Right lobe of liver (tissue), 6 donors: ENCODE measurements around the gene ERG28. TPM values are rescaled to one million over a fixed set of nuclear protein-coding genes. Genes with fewer than 3 reads are reported as not detected.
"Not testable (repeated sequence)": the region's sequence is repeated elsewhere in the genome, so short reads cannot be mapped to it uniquely, and the experiment has no call there.

Experiments
- ATAC-seq, 4 donors: fragments of 200-7000 bp; cut with Tn5 transposase; one replicate each; pipeline ENCODE4 v1.9.1; 2020; ENCODE audit warnings: mild to moderate bottlenecking in 4 of 4, moderate library complexity in 4 of 4
- DNase-seq, 3 donors: peaks; one replicate each; pipeline ENCODE4 v3.0.0-alpha.2; 2020
- H3K27ac ChIP-seq, 3 donors: fragments of 200-600 bp; one replicate each; pipeline ENCODE4 v1.8.0; 2022
- H3K27me3 ChIP-seq, 2 donors: fragments of 200-600 bp; one replicate each; pipeline ENCODE4 v1.8.0; 2022
- H3K36me3 ChIP-seq, 4 donors: fragments of 200-600 bp; sonication (generic) in 1 of 4; one replicate each; pipeline versions ENCODE4 v1.5.1 to v1.8.0; 2017 to 2022; ENCODE audit warnings: control low read depth in 1 of 4
- H3K4me1 ChIP-seq, 4 donors: fragments of 200-600 bp; sonication (generic) in 1 of 4; one replicate each; pipeline versions ENCODE4 v1.5.1 to v1.8.0; 2017 to 2022; ENCODE audit warnings: control low read depth in 1 of 4
- H3K4me3 ChIP-seq, 3 donors: fragments of 200-600 bp; one replicate each; pipeline ENCODE4 v1.8.0; 2022
- H3K9me3 ChIP-seq, 4 donors: fragments of 200-600 bp; sonication (generic) in 1 of 4; one replicate each; pipeline versions ENCODE4 v1.5.1 to v1.8.0; 2017 to 2022; ENCODE audit warnings: control low read depth in 1 of 4
- CTCF ChIP-seq, 4 donors: fragments of 200-600 bp in 3 of 4; fragments of 450-650 bp in 1 of 4; IDR thresholded peaks; one replicate each; pipeline versions ENCODE4 v1.5.1 to v1.8.0; 2016 to 2022; ENCODE audit warnings: antibody characterized with exemption in 4 of 4, mild to moderate bottlenecking in 2 of 4
- POLR2A ChIP-seq: fragments of 450-650 bp; IDR thresholded peaks from one replicate; pipeline ENCODE4 v1.6.1; 2017; ENCODE audit warnings: antibody characterized with exemption, mild to moderate bottlenecking
- WGBS: methylation state at CpG from one replicate; pipeline ENCODE4 v1.1.6; 2018; ENCODE audit warnings: low coverage, low lambda C conversion rate; ENCODE audit not compliant: insufficient coverage; ENCODE audit errors: missing lambda C conversion rate; 5-methylcytosine and 5-hydroxymethylcytosine counted together
- intact Hi-C, 2 donors: fragments of 100-400 bp; cut with DNase I; formaldehyde crosslinking; loops; one replicate each; pipeline versions ENCODE4 v1.11.2 to v1.14.1; 2022
- small RNA-seq, 2 experiments: library from RNA; depleted of rRNA; stranded (forward); fragments of <200 nt; gene quantifications; one replicate each; pipeline ENCODE3, GENCODE V24; 2016
- total RNA-seq, 6 experiments: library from RNA; depleted of rRNA in 2 of 6; stranded (reverse); fragments of >200 nt in 2 of 6; fragmentation: NEBNext Ultra II Directional in 3 of 6; extraction: Animal tissue kit (Norgen Biotek cat#: 25700) in 3 of 6; gene quantifications; one replicate each; pipeline versions ENCODE4 v1.1.0 to v1.2.4, GENCODE V29; 2016 to 2023
- donor health status: DM: no; HTN: yes; CAD: no.
- donor health status: DM: no; HTN: no; CAD: no.
- donor health status: DM: no; HTN: no; CAD: no.
- donor health status: DM: no; HTN: yes; CAD: no.
- donor health status: DM: no; HTN: yes; CAD: no.

ERG28 gene
- total RNA-seq, 6 experiments from 2014 or later: 7.9 to 31.5 (median 20.1) TPM

GRCh38 chr14:75604979-75605851, 55.5 kb downstream of the ERG28 start:
- ATAC-seq (peak; percentile 22 to 49 (median 42)), DNase-seq (no peak)
- intact Hi-C loops: no loop called here
- H3K4me1 ChIP-seq: peaks cover 0 to 19% (median 2%) of the 10 kb centered on the region in 4 donors
- H3K27ac ChIP-seq: no peak overlapping the region
- H3K36me3 ChIP-seq: no peaks in the 10 kb centered on the region
- WGBS: 43% methylated on average over 7 of the region's 11 CpGs
- TF ChIP-seq CTCF (IDR thresholded peaks at IDR 0.05): no peak
- TF ChIP-seq POLR2A: no peak
- no peaks in the 10 kb centered on the region for H3K9me3 ChIP-seq
- no peaks in the 10 kb centered on the region for H3K27me3 ChIP-seq
- H3K4me3 ChIP-seq: no peak overlapping the region

GRCh38 chr14:75602503-75602902, 58.2 kb downstream of the ERG28 start:
- 8% methylated on average over 3 of the region's 3 CpGs for WGBS
- TF ChIP-seq CTCF (IDR thresholded peaks at IDR 0.05) (no peak), POLR2A (no peak)
- H3K27ac ChIP-seq: peak overlapping the region in 1 of 3 donors; percentile 11
- peak overlapping the region in 1 of 3 donors; percentile 2 for H3K4me3 ChIP-seq
- H3K4me1 ChIP-seq: peaks cover 0 to 19% (median 2%) of the 10 kb centered on the region in 4 donors
- no peak for DNase-seq
- H3K36me3 ChIP-seq: no peaks in the 10 kb centered on the region
- intact Hi-C loops: no loop called here
- no peaks in the 10 kb centered on the region for H3K9me3 ChIP-seq
- peak; percentile 9 to 69 (median 55) for ATAC-seq
- H3K27me3 ChIP-seq: no peaks in the 10 kb centered on the region

GRCh38 chr14:75601061-75601460, 59.6 kb downstream of the ERG28 start:
- intact Hi-C loops, H3K9me3 ChIP-seq, H3K36me3 ChIP-seq, DNase-seq, ATAC-seq, H3K4me3 ChIP-seq, H3K27me3 ChIP-seq, H3K27ac ChIP-seq: not testable (repeated sequence)
- 80% methylated on average over 2 of the region's 6 CpGs for WGBS
- peaks cover 0 to 22% (median 2%) of the 10 kb centered on the region in 4 donors for H3K4me1 ChIP-seq

GRCh38 chr14:75600100-75600499, 60.6 kb downstream of the ERG28 start:
- WGBS: 69% methylated on average over 1 of the region's 1 CpG
- ATAC-seq, H3K27me3 ChIP-seq, H3K9me3 ChIP-seq, DNase-seq, H3K4me3 ChIP-seq, H3K36me3 ChIP-seq, intact Hi-C loops, H3K27ac ChIP-seq: not testable (repeated sequence)
- peaks cover 0 to 31% (median 2%) of the 10 kb centered on the region in 4 donors for H3K4me1 ChIP-seq

Small RNAs within 50 kb of the gene (small RNA-seq; reads per million reads assigned to genes)
- 0 to 0.19 reads per million in 2 experiments for gene RNA5SP387

Other genes with a start within 250 kb of the ERG28 start
- gene JDP2, start 232.9 kb downstream of the ERG28 start, total RNA-seq: 10 to 100 TPM in 4 of 6 experiments, 1 to 10 TPM in 2; 8.3 to 22.0 (median 11.8) TPM
- 10 to 100 TPM in 2 of 6 experiments, 1 to 10 TPM in 1, under 1 TPM in 3; 0.24 to 10.4 (median 0.87) TPM for gene BATF, start 138.4 kb downstream of the ERG28 start, total RNA-seq
- 10 to 100 TPM; 17.0 to 42.8 (median 27.8) TPM for gene FLVCR2, start 82.3 kb downstream of the ERG28 start, total RNA-seq
- 10 to 100 TPM in 4 of 6 experiments, 1 to 10 TPM in 2; 7.4 to 13.8 (median 11.9) TPM for gene TTLL5, start 370 bp upstream of the ERG28 start, total RNA-seq